ENCODE results near the gene IGSF10.
A peak's percentile ranks its signal among the peaks of the same experiment; 100 is the strongest.

Gene IGSF10

DNA sequence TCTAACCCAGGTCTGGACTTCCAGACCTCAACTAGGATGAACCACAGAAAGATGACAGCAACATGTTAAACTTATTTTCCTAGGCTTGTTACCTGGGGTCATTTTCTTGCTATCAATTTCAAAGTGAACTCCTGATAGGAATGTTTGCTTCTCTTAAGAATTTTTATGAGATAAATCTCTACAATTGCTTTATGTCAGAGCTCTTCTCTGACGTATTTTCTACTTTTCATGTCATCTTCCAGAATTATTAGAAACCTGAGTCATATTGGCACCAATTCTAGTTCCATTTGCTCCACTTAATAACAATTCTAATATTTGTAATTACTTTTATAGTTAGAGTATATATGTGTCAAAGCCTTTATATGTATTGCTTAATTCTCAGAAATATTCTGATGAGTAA lies 2.1 kb upstream of the IGSF10 start:
- no peak for DNase-seq (ENCODE audit: low spot score)

DNA sequence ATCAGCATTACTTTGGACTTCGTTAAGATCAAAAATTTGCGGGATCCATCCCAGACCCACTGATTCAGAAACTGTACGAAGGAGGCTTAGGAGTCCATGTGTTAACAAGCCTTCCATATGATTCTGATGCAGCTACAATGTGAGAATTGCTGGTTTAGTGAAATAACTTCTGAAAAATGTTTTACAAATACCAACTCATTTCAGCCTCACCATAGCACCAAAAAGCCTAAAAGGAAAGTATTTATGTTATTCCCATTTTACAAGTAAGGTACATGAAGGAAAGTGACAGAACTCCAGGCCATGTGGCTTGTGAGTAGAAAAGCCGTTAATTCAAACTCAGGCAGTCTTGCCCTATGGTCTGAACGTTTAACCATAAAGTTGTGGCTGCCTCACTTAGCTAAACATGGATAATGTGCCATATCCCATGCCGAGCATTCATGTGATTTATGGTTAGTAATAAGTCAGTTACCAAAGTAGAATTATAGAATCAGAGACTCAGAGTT lies 1.5 kb upstream of the IGSF10 start:
- no peak for DNase-seq (ENCODE audit: low spot score)

DNA sequence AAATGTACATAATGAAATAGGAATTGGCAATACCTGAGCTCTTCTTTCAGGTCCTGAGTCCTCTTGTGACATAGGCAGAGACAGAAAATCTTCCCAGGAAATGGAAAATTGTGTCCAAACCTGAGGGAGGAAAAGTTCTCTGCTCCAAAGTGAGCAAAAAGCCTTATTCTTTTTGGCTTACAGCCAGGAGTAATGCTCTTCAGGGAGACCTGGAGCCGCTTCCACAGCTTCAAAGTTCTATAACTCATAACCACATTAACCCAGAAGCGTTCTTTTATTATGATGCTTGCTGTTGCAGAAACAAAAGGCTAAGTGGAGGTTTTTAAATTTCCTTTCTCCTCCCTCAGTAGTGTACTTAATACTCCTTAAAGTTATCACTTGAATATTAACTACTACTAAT lies 633 bp downstream of the IGSF10 start:
- no peak for DNase-seq (ENCODE audit: low spot score)

DNA sequence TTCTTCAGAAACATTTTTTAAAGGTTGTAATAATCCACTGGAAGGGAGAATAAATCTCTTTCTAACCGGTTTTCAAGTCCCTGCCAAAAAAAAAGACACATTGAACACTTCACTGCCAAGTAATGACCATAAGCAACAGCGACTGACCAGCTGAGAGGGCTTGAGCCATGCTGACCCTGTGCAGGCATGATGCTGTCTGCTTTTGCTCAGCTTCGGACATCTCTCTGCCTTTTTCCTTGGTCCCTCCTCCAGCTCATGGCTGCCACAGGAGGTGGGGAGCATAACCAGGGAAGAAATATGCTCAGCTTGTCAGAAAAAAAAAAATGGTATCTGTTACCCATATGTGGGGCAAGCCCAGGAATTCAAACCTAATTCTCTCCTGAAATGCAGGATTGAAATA lies 1.5 kb downstream of the IGSF10 start:
- DNase-seq (ENCODE audit: low spot score): no peak

DNA sequence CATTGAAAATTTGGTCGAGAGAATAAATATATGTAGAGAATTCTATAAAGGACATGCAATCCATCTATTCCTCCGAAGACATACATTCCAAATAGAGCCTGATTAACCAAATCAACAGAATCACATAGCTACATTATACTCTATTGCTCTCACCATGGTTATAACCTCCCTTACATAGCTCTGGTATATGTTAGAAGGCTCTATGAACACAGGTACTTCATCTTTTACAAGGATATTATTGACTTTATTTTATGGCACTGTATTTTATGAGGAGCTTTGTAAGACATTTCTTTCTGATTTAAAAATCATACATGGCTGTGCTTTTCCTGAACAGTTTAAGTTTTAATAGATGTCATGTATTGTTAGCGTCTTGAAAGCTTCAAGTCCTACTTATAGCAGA lies 4.8 kb downstream of the IGSF10 start:
- DNase-seq (ENCODE audit: low spot score): no peak

GRCh38 chr3:151452841-151453240 lies 8.0 kb downstream of the IGSF10 start:
- DNase-seq (ENCODE audit: low spot score): no peak

- no peak for DNase-seq (ENCODE audit: low spot score)
Observed at GRCh38 chr3:151452368-151452767, 8.5 kb downstream of the IGSF10 start.

GRCh38 chr3:151446002-151446340 lies 14.9 kb downstream of the IGSF10 start:
- DNase-seq (ENCODE audit: low spot score): no peak

DNA sequence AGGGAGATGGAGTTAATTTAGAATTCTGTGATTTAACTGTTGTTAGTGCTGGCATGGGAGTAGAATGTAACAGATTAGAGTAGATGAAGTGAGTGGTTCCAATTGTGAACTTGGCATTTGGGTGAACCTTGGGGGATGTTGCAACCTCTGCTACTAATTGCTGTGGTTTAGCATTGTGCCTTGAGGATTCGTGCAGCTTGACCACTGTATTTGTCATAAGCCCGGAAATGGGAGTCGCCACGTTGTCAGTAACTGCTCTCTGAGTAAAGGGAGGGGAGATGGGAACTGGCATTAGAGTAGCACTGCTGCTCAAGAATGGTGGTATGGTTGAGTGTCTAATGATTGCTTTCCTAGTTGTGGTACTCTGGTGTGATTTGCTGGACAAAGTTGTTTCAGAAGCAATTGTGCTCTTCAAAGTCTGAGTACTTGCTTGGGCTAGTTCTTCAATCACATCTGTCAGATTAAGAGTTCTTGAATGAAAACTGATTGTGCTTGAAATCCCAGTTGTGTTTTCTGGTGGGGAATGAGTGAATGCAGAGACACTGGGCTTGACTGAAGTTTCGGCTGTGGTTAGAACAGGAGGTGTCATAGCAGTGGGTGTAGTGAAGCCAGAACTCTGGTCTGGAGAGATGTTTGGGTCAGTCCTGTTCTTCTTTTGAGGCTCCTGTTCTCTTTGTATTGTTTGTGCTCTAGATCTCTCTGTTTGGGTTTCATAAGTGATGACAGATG lies 15.4 kb downstream of the IGSF10 start:
- DNase-seq (ENCODE audit: low spot score): no peak

- DNase-seq (ENCODE audit: low spot score): no peak
Observed at GRCh38 chr3:151443583-151443982, 17.3 kb downstream of the IGSF10 start.

DNA sequence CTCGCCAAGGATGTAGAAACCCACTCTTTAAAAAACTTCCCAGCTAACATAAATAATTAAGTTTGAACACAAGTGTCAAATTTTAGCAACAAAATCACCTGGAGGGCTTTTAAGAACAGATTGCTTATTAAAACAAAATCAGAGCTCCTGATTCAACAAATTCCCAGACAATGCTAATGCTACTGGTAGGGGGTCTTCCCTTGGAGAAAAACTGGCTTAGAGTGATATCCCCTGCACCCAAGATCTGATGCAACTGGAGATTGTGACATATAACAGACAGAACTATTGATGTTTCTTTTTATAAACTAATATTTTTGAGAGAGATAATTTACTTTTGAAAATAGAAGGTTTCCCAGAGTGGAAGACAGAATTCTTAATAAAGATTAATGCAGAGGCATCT lies 19.9 kb downstream of the IGSF10 start:
- DNase-seq (ENCODE audit: low spot score): no peak

DNA sequence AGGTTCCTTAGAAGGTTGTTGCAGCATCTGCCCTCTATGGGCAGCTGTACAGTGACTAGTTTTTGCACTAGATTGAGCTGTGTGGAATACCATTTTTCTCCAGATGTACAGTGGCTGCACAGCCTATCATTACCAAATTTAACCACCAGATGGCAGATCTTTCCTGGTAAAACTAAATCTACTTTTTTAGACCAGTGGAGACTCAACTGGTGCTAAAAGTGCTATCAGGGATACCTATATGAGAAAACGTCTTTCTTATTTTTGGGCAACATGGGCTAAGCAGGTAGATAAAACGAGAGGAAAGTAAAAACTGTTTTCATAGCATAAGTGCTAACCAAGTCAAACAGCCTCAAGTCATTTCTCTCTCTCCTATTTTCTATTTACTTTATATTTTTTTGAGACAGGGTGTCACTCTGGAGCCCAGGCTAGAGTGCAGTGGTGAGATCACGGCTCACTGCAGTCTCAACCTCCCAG lies 21.2 kb downstream of the IGSF10 start:
- DNase-seq (ENCODE audit: low spot score): peak; percentile 25

DNA sequence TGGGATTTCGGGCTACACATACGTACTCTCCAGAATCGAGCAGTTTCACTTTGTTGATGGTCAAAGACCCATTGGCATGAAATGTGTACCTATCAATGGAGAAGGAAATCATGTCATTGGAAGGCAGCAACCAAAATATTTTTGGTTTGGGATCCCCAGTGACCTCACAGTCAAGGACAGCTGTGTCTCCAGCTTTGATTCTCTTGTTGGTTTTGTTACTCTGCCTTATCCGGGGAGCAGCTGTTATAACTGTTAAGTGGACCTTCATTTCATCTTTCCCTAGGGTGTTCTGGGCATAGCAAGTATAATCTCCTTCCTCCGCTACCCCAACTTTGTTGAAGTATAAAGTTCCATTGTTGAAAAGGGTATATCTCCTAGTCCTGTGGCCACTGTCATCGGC lies 23.0 kb downstream of the IGSF10 start:
- DNase-seq (ENCODE audit: low spot score): no peak

GRCh38 chr3:151436675-151437446 lies 24.0 kb downstream of the IGSF10 start:
- DNase-seq (ENCODE audit: low spot score): no peak

- DNase-seq (ENCODE audit: low spot score): no peak
Observed at GRCh38 chr3:151434151-151434890, 26.5 kb downstream of the IGSF10 start.

GRCh38 chr3:151432616-151433372 lies 28.1 kb downstream of the IGSF10 start:
- no peak for DNase-seq (ENCODE audit: low spot score)

GRCh38 chr3:151431940-151432339 lies 28.9 kb downstream of the IGSF10 start:
- DNase-seq (ENCODE audit: low spot score): no peak

GRCh38 chr3:151430821-151431484 lies 29.9 kb downstream of the IGSF10 start:
- DNase-seq (ENCODE audit: low spot score): no peak

GRCh38 chr3:151428386-151428785 lies 32.5 kb downstream of the IGSF10 start:
- no peak for DNase-seq (ENCODE audit: low spot score)

DNA sequence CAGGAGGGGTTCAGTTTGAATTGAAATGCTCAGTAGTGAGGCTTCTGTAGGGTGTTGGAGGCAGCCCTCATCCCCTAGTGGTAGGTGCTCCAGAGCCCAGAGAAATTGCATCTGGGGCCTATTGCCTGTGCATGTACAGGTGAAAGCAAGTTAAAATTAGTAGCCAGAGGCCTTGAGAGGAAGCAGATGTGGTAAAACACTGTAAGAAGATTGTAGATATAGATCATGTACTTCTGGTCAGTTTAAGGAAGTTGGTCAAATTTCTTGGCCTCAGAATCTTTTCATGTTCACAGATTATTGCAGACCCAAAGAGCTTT lies 34.6 kb downstream of the IGSF10 start:
- no peak for DNase-seq (ENCODE audit: low spot score)

GRCh38 chr3:151425627-151426340 lies 35.1 kb downstream of the IGSF10 start:
- DNase-seq (ENCODE audit: low spot score): no peak
